NCI-H2227 (cell line): ENCODE results near the gene CUEDC2.

Experiments used
- DNase-seq: peaks from one replicate; lab custom pipeline; 2025; ENCODE audit not compliant: unreplicated experiment; lab: John Stamatoyannopoulos, UW

CUEDC2 gene

GRCh38 chr10:102425444-102425843 is 6.9 kb downstream of the CUEDC2 start:
- DNase-seq = no peak

- DNase-seq = no peak
These were observed 7.5 kb downstream of the CUEDC2 start for GRCh38 chr10:102424916-102425315.

- DNase-seq = no peak
These were observed 8.2 kb downstream of the CUEDC2 start for GRCh38 chr10:102424145-102424544.

- DNase-seq = no peak
These were observed 8.9 kb downstream of the CUEDC2 start for GRCh38 chr10:102423372-102423968.

- peak; percentile 71 for DNase-seq
These were observed 9.7 kb downstream of the CUEDC2 start for GRCh38 chr10:102422545-102423129.

GRCh38 chr10:102421757-102422512 is 10.4 kb downstream of the CUEDC2 start:
- no peak for DNase-seq

GRCh38 chr10:102421507-102421756 is 10.9 kb downstream of the CUEDC2 start:
- DNase-seq = no peak

GRCh38 chr10:102420714-102421506 is 11.5 kb downstream of the CUEDC2 start, which contains the start of gene FBXL15:
FBXL15 (plus strand) TSS chr10:102420836; CDS start chr10:102421130, 294 bp downstream.
- DNase-seq = peak; percentile 97

- no peak for DNase-seq
These were observed 12.1 kb downstream of the CUEDC2 start for GRCh38 chr10:102420181-102420713.

GRCh38 chr10:102419269-102420180 is 12.8 kb downstream of the CUEDC2 start:
- peak; percentile 88 for DNase-seq

GRCh38 chr10:102418622-102419268 is 13.6 kb downstream of the CUEDC2 start, which contains the start of gene PSD:
PSD (minus strand) TSS chr10:102418785; CDS start chr10:102417038, 1,747 bp downstream.
- DNase-seq = peak; percentile 83

- no peak for DNase-seq
These were observed 15.7 kb downstream of the CUEDC2 start for GRCh38 chr10:102416695-102417094.

- no peak for DNase-seq
These were observed 16.1 kb downstream of the CUEDC2 start for GRCh38 chr10:102416283-102416682.

GRCh38 chr10:102414749-102415148 is 17.6 kb downstream of the CUEDC2 start:
- no peak for DNase-seq

GRCh38 chr10:102413806-102414561 is 18.4 kb downstream of the CUEDC2 start:
- DNase-seq = no peak

GRCh38 chr10:102413053-102413705 is 19.2 kb downstream of the CUEDC2 start:
- DNase-seq = peak; percentile 88

- no peak for DNase-seq
These were observed 20.1 kb downstream of the CUEDC2 start for GRCh38 chr10:102412293-102412692.
